IMR-90 (cell line): ENCODE results near the gene FNDC3B. TPM values are rescaled to one million over a fixed set of nuclear protein-coding genes. Genes with fewer than 3 reads are reported as not detected.

Experiments
- ATAC-seq: fragments of 200-7000 bp; cut with Tn5 transposase; 2 replicates; pipeline ENCODE4 v1.9.1; 2020; ENCODE audit warnings: low read depth, mild to moderate bottlenecking, moderate library complexity
- BruUV-seq: library from RNA; stranded (reverse); fragments of 400-500 nt; replicated peaks from 2 replicates; lab custom pipeline; 2021; lab: Mats Ljungman, UMichigan
- CTCF ChIA-PET: fragments of 300-600 bp; formaldehyde crosslinking; extraction: SDS; loops from one replicate; lab custom pipeline; 2021; ENCODE audit warnings: antibody characterized with exemption; lab: Yijun Ruan, JAX
- POLR2A ChIA-PET: fragments of 300-600 bp; sonication (Branson Sonifier 250); formaldehyde crosslinking; loops from one replicate; lab custom pipeline; 2022; ENCODE audit warnings: antibody characterized with exemption; ENCODE audit not compliant: unreplicated experiment; lab: Charles Lee
- DNase-seq: peaks from one replicate; pipeline ENCODE4 v3.0.0; 2013
- H2AFZ ChIP-seq: replicated peaks from 2 replicates; pipeline ENCODE3; 2013; ENCODE audit warnings: low read length, mild to moderate bottlenecking; ENCODE audit not compliant: poor library complexity
- H2AK5ac ChIP-seq: 2 replicates; pipeline ENCODE4 v1.6.1; 2013; ENCODE audit warnings: low read depth, low read length, inconsistent platforms
- H2AK9ac ChIP-seq: replicated peaks from 2 replicates; pipeline ENCODE3; 2013; ENCODE audit warnings: mild to moderate bottlenecking, low read depth, low read length, moderate library complexity; ENCODE audit not compliant: poor library complexity
- H2BK120ac ChIP-seq: 2 replicates; pipeline ENCODE4 v1.6.1; 2013; ENCODE audit warnings: low read depth, low read length, inconsistent platforms
- H2BK15ac ChIP-seq: 3 replicates; pipeline ENCODE4 v1.6.1; 2013; ENCODE audit warnings: low read depth, low read length, inconsistent platforms
- H2BK20ac ChIP-seq: 2 replicates; pipeline ENCODE4 v1.6.1; 2013; ENCODE audit warnings: low read depth, mild to moderate bottlenecking, inconsistent platforms, low read length, moderate library complexity
- H2BK5ac ChIP-seq: 2 replicates; pipeline ENCODE4 v1.6.1; 2013; ENCODE audit warnings: mild to moderate bottlenecking, low read depth, low read length, inconsistent platforms; ENCODE audit not compliant: poor library complexity, severe bottlenecking
- H3K14ac ChIP-seq: replicated peaks from 2 replicates; pipeline ENCODE4 v1.6.1; 2013; ENCODE audit warnings: low read depth, low read length, inconsistent platforms
- H3K18ac ChIP-seq: 2 replicates; pipeline ENCODE4 v1.6.1; 2013; ENCODE audit warnings: low read depth, low read length, control low read depth
- H3K23ac ChIP-seq: 2 replicates; pipeline ENCODE4 v1.6.1; 2013; ENCODE audit warnings: low read depth, low read length, inconsistent platforms
- H3K27ac ChIP-seq: 2 replicates; pipeline ENCODE4 v1.5.1; 2013; ENCODE audit warnings: mild to moderate bottlenecking, control low read depth, low read length; ENCODE audit not compliant: insufficient read depth
- H3K27me3 ChIP-seq: 2 replicates; pipeline ENCODE4 v1.6.1; 2013; ENCODE audit warnings: low read length; ENCODE audit not compliant: control insufficient read depth, insufficient read depth
- H3K36me3 ChIP-seq: 2 replicates; pipeline ENCODE4 v1.6.1; 2013; ENCODE audit warnings: low read length, mixed read lengths; ENCODE audit not compliant: control insufficient read depth, insufficient read depth
- H3K4ac ChIP-seq: 2 replicates; pipeline ENCODE4 v1.6.1; 2013; ENCODE audit warnings: low read depth, low read length, inconsistent platforms
- H3K4me1 ChIP-seq: 2 replicates; pipeline ENCODE4 v1.6.1; 2013; ENCODE audit warnings: low read length, mixed read lengths; ENCODE audit not compliant: control insufficient read depth, insufficient read depth
- H3K4me2 ChIP-seq: 2 replicates; pipeline ENCODE4 v1.6.1; 2013; ENCODE audit warnings: low read depth, mild to moderate bottlenecking, control low read depth, low read length, moderate library complexity
- H3K4me3 ChIP-seq: 2 replicates; pipeline ENCODE4 v1.5.1; 2013; ENCODE audit warnings: low read depth, mild to moderate bottlenecking, control low read depth, low read length, moderate library complexity; ENCODE audit not compliant: insufficient read depth
- H3K56ac ChIP-seq: 2 replicates; pipeline ENCODE4 v1.6.1; 2013; ENCODE audit warnings: low read length, inconsistent platforms; ENCODE audit not compliant: insufficient read depth; ENCODE audit errors: extremely low read depth
- H3K79me1 ChIP-seq, 2 experiments: 2 replicates each; pipeline ENCODE4 v1.6.1; 2013; ENCODE audit warnings: low read length in 2 of 2, inconsistent platforms in 1 of 2, low read depth in 1 of 2
- H3K9ac ChIP-seq: 2 replicates; pipeline ENCODE4 v1.6.1; 2013; ENCODE audit warnings: low read depth, low read length, control low read depth
- H3K9me1 ChIP-seq: 2 replicates; pipeline ENCODE4 v1.6.1; 2013; ENCODE audit warnings: low read length, inconsistent platforms; ENCODE audit not compliant: insufficient read depth
- H3K9me3 ChIP-seq: 2 replicates; pipeline ENCODE4 v1.6.1; 2013; ENCODE audit warnings: low read length; ENCODE audit not compliant: control insufficient read depth, insufficient read depth
- H4K20me1 ChIP-seq: 2 replicates; pipeline ENCODE4 v1.6.1; 2013; ENCODE audit warnings: low read length, inconsistent platforms; ENCODE audit not compliant: insufficient read depth
- H4K5ac ChIP-seq: 2 replicates; pipeline ENCODE4 v1.6.1; 2013; ENCODE audit warnings: mild to moderate bottlenecking, low read depth, low read length, control low read depth
- H4K8ac ChIP-seq, 2 experiments: 2 replicates each; pipeline ENCODE4 v1.6.1; 2013; ENCODE audit warnings: low read depth in 2 of 2, low read length in 2 of 2, control low read depth in 1 of 2, inconsistent platforms in 1 of 2
- H4K91ac ChIP-seq: 2 replicates; pipeline ENCODE4 v1.6.1; 2013; ENCODE audit warnings: low read depth, low read length, inconsistent platforms; ENCODE audit not compliant: insufficient read depth
- BHLHE40 ChIP-seq: fragments of 150-350 bp; IDR thresholded peaks from 2 replicates; pipeline ENCODE4 v1.6.1; 2016; ENCODE audit warnings: mild to moderate bottlenecking, low read depth, low read length
- CEBPB ChIP-seq: IDR thresholded peaks from 2 replicates; pipeline ENCODE4 v1.6.1; 2012; ENCODE audit warnings: low read depth, low read length, improper control_type of control experiment
- CHD1 ChIP-seq: IDR thresholded peaks from 2 replicates; pipeline ENCODE4 v1.6.1; 2012; ENCODE audit warnings: low read depth, low read length, improper control_type of control experiment
- CTCF ChIP-seq: conservative IDR thresholded peaks from 2 replicates; pipeline ENCODE4 v1.5.1; 2012; ENCODE audit warnings: mild to moderate bottlenecking, low read depth, low read length, improper control_type of control experiment
- ELK1 ChIP-seq: fragments of 150-350 bp; IDR thresholded peaks from 2 replicates; pipeline ENCODE4 v1.6.1; 2016; ENCODE audit warnings: low read depth, mild to moderate bottlenecking, low read length, moderate library complexity, borderline replicate concordance
- MAFK ChIP-seq: IDR thresholded peaks from 2 replicates; pipeline ENCODE4 v1.6.1; 2012; ENCODE audit warnings: low read depth, low read length, improper control_type of control experiment
- MXI1 ChIP-seq: IDR thresholded peaks from 2 replicates; pipeline ENCODE4 v1.6.1; 2012; ENCODE audit warnings: low read depth, mild to moderate bottlenecking, low read length, moderate library complexity, borderline replicate concordance
- NFE2L2 ChIP-seq: fragments of 150-350 bp; IDR thresholded peaks from 2 replicates; pipeline ENCODE4 v1.6.1; 2016; ENCODE audit warnings: low read depth, mild to moderate bottlenecking, low read length
- POLR2A ChIP-seq: IDR thresholded peaks from 2 replicates; pipeline ENCODE4 v1.6.1; 2012; ENCODE audit warnings: mild to moderate bottlenecking, low read depth, low read length
- RAD21 ChIP-seq: IDR thresholded peaks from 2 replicates; pipeline ENCODE4 v1.6.1; 2012; ENCODE audit warnings: low read length, improper control_type of control experiment
- RCOR1 ChIP-seq: IDR thresholded peaks from 2 replicates; pipeline ENCODE4 v1.6.1; 2012; ENCODE audit warnings: mild to moderate bottlenecking, low read length, improper control_type of control experiment; ENCODE audit not compliant: insufficient replicate concordance
- RFX5 ChIP-seq: IDR thresholded peaks from 2 replicates; pipeline ENCODE4 v1.8.0; 2012; ENCODE audit warnings: low read depth, mild to moderate bottlenecking, low read length, moderate library complexity
- SMC3 ChIP-seq: fragments of 150-350 bp; IDR thresholded peaks from 2 replicates; pipeline ENCODE4 v1.6.1; 2016; ENCODE audit warnings: low read depth, mild to moderate bottlenecking, antibody characterized with exemption, low read length, moderate library complexity
- WGBS, 2 experiments: methylation state at CpG; one replicate each; pipeline versions ENCODE4 v1.1.5 to v1.1.7; 2013; ENCODE audit warnings: missing lambda C conversion rate in 2 of 2; ENCODE audit not compliant: insufficient read length in 1 of 2; ENCODE audit errors: extremely low coverage in 2 of 2; 5-methylcytosine and 5-hydroxymethylcytosine counted together
- dilution Hi-C: fragments of 300-500 bp; cut with HindIII; formaldehyde crosslinking; loops from one replicate; pipeline ENCODE4 v1.14.3; 2018; ENCODE audit warnings: low sequenced_read_pairs; ENCODE audit not compliant: unreplicated experiment
- in situ Hi-C: fragments of 300-500 bp; cut with MboI; formaldehyde crosslinking; loops from 3 replicates; pipeline ENCODE4 v1.14.3; 2019; ENCODE audit warnings: low sequenced_read_pairs, inconsistent platforms, mixed read lengths
- intact Hi-C: fragments of 100-400 bp; cut with micrococcal nuclease; formaldehyde crosslinking; loops from 2 replicates; pipeline ENCODE4 v1.10.0; 2022
- polyA plus RNA-seq, 3 experiments: library from polyadenylated mRNA; depleted of rRNA; stranded (reverse); fragments of >200 nt; gene quantifications; 2 replicates each; pipeline ENCODE4 v1.2.3, GENCODE V29; 2012; ENCODE audit warnings: low replicate concordance in 1 of 3
- total RNA-seq: library from RNA; depleted of rRNA; stranded (reverse); fragments of >200 nt; gene quantifications from 2 replicates; pipeline ENCODE4 v1.2.3, GENCODE V29; 2012
- TF ChIP-seq, protein P1 (sequence below): fragments of 150-350 bp; IDR thresholded peaks from 2 replicates; pipeline ENCODE4 v1.6.1; 2017; ENCODE audit warnings: mild to moderate bottlenecking, antibody characterized with exemption, low read length, low read depth

The FNDC3B gene
- total and polyA plus RNA-seq, 2 of the 4 experiments (the other 2 are of a cell fraction), result 23.9 to 150 TPM

GRCh38 chr3:172079326-172079976, 40.1 kb downstream of the FNDC3B start:
- no peak overlapping the region for H3K23ac ChIP-seq
- BruUV-seq, result no TSS peak
- dilution Hi-C loops (no loop called here), intact Hi-C loops (no loop called here), in situ Hi-C loops (no loop called here)
- DNase-seq, result no peak
- no peaks in the 10 kb centered on the region for H3K27me3 ChIP-seq
- no peaks in the 10 kb centered on the region for H3K9me3 ChIP-seq
- H2BK20ac ChIP-seq, result no peak overlapping the region
- no peak for TF ChIP-seq MAFK
- TF ChIP-seq CTCF, result no peak
- no peak for TF ChIP-seq POLR2A
- no peak for TF ChIP-seq RAD21
- TF ChIP-seq, protein P1, sequence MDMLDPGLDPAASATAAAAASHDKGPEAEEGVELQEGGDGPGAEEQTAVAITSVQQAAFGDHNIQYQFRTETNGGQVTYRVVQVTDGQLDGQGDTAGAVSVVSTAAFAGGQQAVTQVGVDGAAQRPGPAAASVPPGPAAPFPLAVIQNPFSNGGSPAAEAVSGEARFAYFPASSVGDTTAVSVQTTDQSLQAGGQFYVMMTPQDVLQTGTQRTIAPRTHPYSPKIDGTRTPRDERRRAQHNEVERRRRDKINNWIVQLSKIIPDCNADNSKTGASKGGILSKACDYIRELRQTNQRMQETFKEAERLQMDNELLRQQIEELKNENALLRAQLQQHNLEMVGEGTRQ, result no peak
- no peak for TF ChIP-seq RFX5
- TF ChIP-seq SMC3, result no peak
- TF ChIP-seq ELK1, result no peak
- no peak for TF ChIP-seq NFE2L2
- TF ChIP-seq RCOR1, result no peak
- no peak for TF ChIP-seq CHD1
- no peak for TF ChIP-seq BHLHE40
- TF ChIP-seq CEBPB, result no peak
- no peak for TF ChIP-seq MXI1
- H2AK9ac ChIP-seq, result no peak overlapping the region
- H2AK5ac ChIP-seq, result no peak overlapping the region
- H3K9me1 ChIP-seq, result peaks cover 22% of the 10 kb centered on the region
- no peak for ATAC-seq
- H3K79me1 ChIP-seq, result peaks cover 37 to 83% of the 10 kb centered on the region in 2 experiments
- H2BK15ac ChIP-seq, result no peak overlapping the region
- no peak overlapping the region for H4K8ac ChIP-seq
- H2BK5ac ChIP-seq, result no peak overlapping the region
- H3K56ac ChIP-seq, result no peak overlapping the region
- H3K18ac ChIP-seq, result no peak overlapping the region
- no peak overlapping the region for H3K27ac ChIP-seq
- CTCF ChIA-PET, result no interaction called here
- no peak overlapping the region for H2AFZ ChIP-seq
- peaks cover 90% of the 10 kb centered on the region for H4K20me1 ChIP-seq
- WGBS, 2 experiments, result 100% methylated on average over 2 of the region's 3 CpGs; no CpG with 5 or more reads in 1 of the 2 experiments
- H3K4me3 ChIP-seq, result no peak overlapping the region
- no peak overlapping the region for H4K91ac ChIP-seq
- POLR2A ChIA-PET, result no interaction called here
- peaks cover 8% of the 10 kb centered on the region for H3K4me1 ChIP-seq
- no peak overlapping the region for H2BK120ac ChIP-seq
- no peak overlapping the region for H3K4ac ChIP-seq
- peaks cover 12% of the 10 kb centered on the region for H3K36me3 ChIP-seq
- H3K14ac ChIP-seq, result no peak overlapping the region
- no peak overlapping the region for H3K4me2 ChIP-seq
- H3K9ac ChIP-seq, result no peak overlapping the region
- no peak overlapping the region for H4K5ac ChIP-seq
